GM12891 (cell line): ENCODE data around the gene PNPO.

Experiments used
- PAX5 ChIP-seq: IDR thresholded peaks from 2 replicates; pipeline ENCODE4 v1.6.1; 2011; ENCODE audit warnings: low read length, moderate library complexity, mild to moderate bottlenecking; ENCODE audit not compliant: insufficient read depth, severe bottlenecking
- POLR2A ChIP-seq: IDR thresholded peaks from 2 replicates; pipeline ENCODE4 v1.6.1; 2011; ENCODE audit warnings: low read depth, low read length, control low read depth
- POLR2AphosphoS5 ChIP-seq: IDR thresholded peaks from 2 replicates; pipeline ENCODE4 v1.6.1; 2011; ENCODE audit warnings: low read depth, low read length, control low read depth
- SPI1 ChIP-seq: IDR thresholded peaks from 2 replicates; pipeline ENCODE4 v1.6.1; 2011; ENCODE audit warnings: low read depth, low read length, control low read depth
- TAF1 ChIP-seq: IDR thresholded peaks from 2 replicates; pipeline ENCODE4 v1.6.1; 2011; ENCODE audit warnings: low read depth, low read length, control low read depth

GRCh38 chr17:47956791-47957590 is 15.6 kb downstream of the PNPO start:
- TF ChIP-seq POLR2AphosphoS5: no peak
- no peak for TF ChIP-seq POLR2A
- no peak for TF ChIP-seq TAF1
- no peak for TF ChIP-seq SPI1
- no peak for TF ChIP-seq PAX5
